Liver (tissue), 9 donors: ENCODE measurements around the gene MYOD1. TPM values are rescaled to one million over a fixed set of nuclear protein-coding genes. Genes with fewer than 3 reads are reported as not detected.

Source experiments
- DNase-seq: peaks from one replicate; pipeline ENCODE4 v3.0.0-alpha.2; 2017; ENCODE audit warnings: low spot score
- H3K27ac ChIP-seq, 2 donors: one replicate each; pipeline ENCODE4 v1.7.0; 2013; ENCODE audit warnings: inconsistent platforms in 2 of 2, low read length in 2 of 2, control low read depth in 1 of 2, low read depth in 1 of 2, mild to moderate bottlenecking in 1 of 2
- H3K27me3 ChIP-seq, 4 donors: one replicate each; pipeline versions ENCODE4 v1.6.1 to v1.7.0; 2013; ENCODE audit warnings: low read length in 3 of 4, inconsistent platforms in 1 of 4, mild to moderate bottlenecking in 1 of 4, moderate library complexity in 1 of 4; ENCODE audit not compliant: control insufficient read depth in 4 of 4, insufficient read depth in 4 of 4
- H3K36me3 ChIP-seq, 4 donors: one replicate each; pipeline versions ENCODE4 v1.6.1 to v1.7.0; 2013; ENCODE audit warnings: low read length in 3 of 4, mild to moderate bottlenecking in 3 of 4, low read depth in 1 of 4, moderate library complexity in 1 of 4; ENCODE audit not compliant: control insufficient read depth in 4 of 4, insufficient read depth in 3 of 4
- H3K4me1 ChIP-seq, 4 donors: one replicate each; pipeline versions ENCODE4 v1.6.1 to v1.7.0; 2013; ENCODE audit warnings: low read length in 3 of 4, mild to moderate bottlenecking in 3 of 4, moderate library complexity in 1 of 4; ENCODE audit not compliant: control insufficient read depth in 4 of 4, insufficient read depth in 4 of 4
- H3K4me3 ChIP-seq, 3 donors: one replicate each; pipeline versions ENCODE4 v1.6.1 to v1.7.0; 2013; ENCODE audit warnings: low read length in 3 of 3, control low read depth in 1 of 3, low read depth in 1 of 3, mild to moderate bottlenecking in 1 of 3
- H3K9ac ChIP-seq, 2 donors: one replicate each; pipeline ENCODE4 v1.7.0; 2013; ENCODE audit warnings: low read length in 2 of 2, mild to moderate bottlenecking in 2 of 2, moderate library complexity in 2 of 2, control low read depth in 1 of 2, low read depth in 1 of 2
- H3K9me3 ChIP-seq, 4 donors: one replicate each; pipeline versions ENCODE4 v1.6.1 to v1.7.0; 2013; ENCODE audit warnings: low read length in 3 of 4; ENCODE audit not compliant: control insufficient read depth in 4 of 4
- ATF3 ChIP-seq: IDR thresholded peaks from 2 replicates; pipeline ENCODE4 v1.6.1; 2016; ENCODE audit warnings: antibody characterized with exemption
- CTCF ChIP-seq: fragments of 150-350 bp; IDR thresholded peaks from 2 replicates; pipeline ENCODE4 v1.5.1; 2017; ENCODE audit warnings: improper control_type of control experiment, low read depth, low read length; ENCODE audit not compliant: missing input control
- EGR1 ChIP-seq, 2 donors: IDR thresholded peaks; 2 replicates each; pipeline ENCODE4 v1.6.1; 2016 to 2018; ENCODE audit warnings: antibody characterized with exemption in 2 of 2, low read depth in 2 of 2
- FOXA1 ChIP-seq: IDR thresholded peaks from 2 replicates; pipeline ENCODE4 v1.6.1; 2016; ENCODE audit warnings: antibody characterized with exemption
- FOXA2 ChIP-seq: IDR thresholded peaks from 2 replicates; pipeline ENCODE4 v1.6.1; 2016; ENCODE audit warnings: antibody characterized with exemption
- GABPA ChIP-seq, 2 donors: IDR thresholded peaks in 1 of 2; conservative IDR thresholded peaks in 1 of 2; 2 replicates each; pipeline ENCODE4 v1.6.1; 2016; ENCODE audit warnings: antibody characterized with exemption in 2 of 2, mild to moderate bottlenecking in 1 of 2, moderate library complexity in 1 of 2
- HNF4A ChIP-seq, 2 donors: conservative IDR thresholded peaks; 2 replicates each; pipeline ENCODE4 v1.6.1; 2016; ENCODE audit warnings: antibody characterized with exemption in 2 of 2, mild to moderate bottlenecking in 2 of 2
- HNF4G ChIP-seq: IDR thresholded peaks from 2 replicates; pipeline ENCODE4 v1.6.1; 2016; ENCODE audit warnings: antibody characterized with exemption
- JUND ChIP-seq, 2 donors: IDR thresholded peaks; 2 replicates each; pipeline ENCODE4 v1.6.1; 2016; ENCODE audit warnings: antibody characterized with exemption in 2 of 2
- MAX ChIP-seq: IDR thresholded peaks from 2 replicates; pipeline ENCODE4 v1.6.1; 2016; ENCODE audit warnings: antibody characterized with exemption
- NR2F2 ChIP-seq: IDR thresholded peaks from 2 replicates; pipeline ENCODE4 v1.6.1; 2016; ENCODE audit warnings: antibody characterized with exemption
- REST ChIP-seq: IDR thresholded peaks from 2 replicates; pipeline ENCODE4 v1.6.1; 2016; ENCODE audit warnings: antibody characterized with exemption, mild to moderate bottlenecking
- RXRA ChIP-seq, 2 donors: IDR thresholded peaks; 2 replicates each; pipeline ENCODE4 v1.6.1; 2017 to 2018; ENCODE audit warnings: antibody characterized with exemption in 2 of 2, mild to moderate bottlenecking in 1 of 2
- SP1 ChIP-seq: IDR thresholded peaks from 2 replicates; pipeline ENCODE4 v1.6.1; 2018; ENCODE audit warnings: antibody characterized with exemption, mild to moderate bottlenecking
- YY1 ChIP-seq: IDR thresholded peaks from 2 replicates; pipeline ENCODE4 v1.6.1; 2016; ENCODE audit warnings: antibody characterized with exemption, mild to moderate bottlenecking
- ZBTB33 ChIP-seq: IDR thresholded peaks from 2 replicates; pipeline ENCODE4 v1.6.1; 2016; ENCODE audit warnings: antibody characterized with exemption
- WGBS: extraction: QIAGEN DNeasy Blood & Tissue Kit; methylation state at CpG from one replicate; pipeline ENCODE4 v1.1.7; 2013; 5-methylcytosine and 5-hydroxymethylcytosine counted together
- polyA plus RNA-seq, 2 donors: library from polyadenylated mRNA; stranded (reverse) in 1 of 2; unstranded in 1 of 2; fragments of 200-250 nt in 1 of 2; fragments of >200 nt in 1 of 2; fragmentation: Nextera tagmentation in 1 of 2; extraction: Ambion mirVana in 1 of 2; gene quantifications; one replicate each; pipeline versions ENCODE4 v1.2.1 to v1.2.3, GENCODE V29; 2013 to 2015
- total RNA-seq, 2 donors: library from RNA; depleted of rRNA; stranded (reverse); fragments of >200 nt; gene quantifications; one replicate each; pipeline ENCODE4 v1.2.3, GENCODE V29; 2014
- donor health status: healthy.
- donor health status: healthy.
- donor health status: healthy.
- donor health status: healthy.
- donor health status: healthy.

MYOD1 gene
- total and polyA plus RNA-seq, 4 donors: not detected

- no peak for TF ChIP-seq ZBTB33
- TF ChIP-seq SP1: no peak
- TF ChIP-seq YY1: no peak
Measured at GRCh38 chr11:17753153-17753552, 33.8 kb downstream of the MYOD1 start (continued).

GRCh38 chr11:17753641-17754040 lies 34.3 kb downstream of the MYOD1 start:
- TF ChIP-seq HNF4G (no peak), EGR1 (IDR thresholded peaks at IDR 0.05; ENCODE audit: low read depth in 2 of 2) (no peak), JUND (IDR thresholded peaks at IDR 0.05) (no peak)
- no peaks in the 10 kb centered on the region for H3K9me3 ChIP-seq
- no peaks in the 10 kb centered on the region for H3K27me3 ChIP-seq
- DNase-seq: no peak
- H3K27ac ChIP-seq: no peak overlapping the region
- WGBS: 92% methylated on average over 10 of the region's 10 CpGs
- H3K4me1 ChIP-seq: peaks cover 1 to 22% (median 19%) of the 10 kb centered on the region in 4 donors
- H3K4me3 ChIP-seq: no peak overlapping the region
- no peaks in the 10 kb centered on the region for H3K36me3 ChIP-seq
- H3K9ac ChIP-seq: no peak overlapping the region

- no peaks in the 10 kb centered on the region for H3K9me3 ChIP-seq
- H3K4me1 ChIP-seq: peaks cover 0 to 14% (median 11%) of the 10 kb centered on the region in 4 donors
- H3K27ac ChIP-seq: no peak overlapping the region
- DNase-seq: no peak
- no peaks in the 10 kb centered on the region for H3K36me3 ChIP-seq
- TF ChIP-seq MAX: no peak
- TF ChIP-seq FOXA1: no peak
- TF ChIP-seq YY1: no peak
- no peak for TF ChIP-seq ATF3
- TF ChIP-seq RXRA (IDR thresholded peaks at IDR 0.05): no peak
- TF ChIP-seq FOXA2: no peak
- TF ChIP-seq JUND (IDR thresholded peaks at IDR 0.05): no peak
- no peak for TF ChIP-seq HNF4A (conservative IDR thresholded peaks at IDR 0.05)
- no peak for TF ChIP-seq CTCF
- TF ChIP-seq REST: no peak
- no peak for TF ChIP-seq NR2F2
- no peak for TF ChIP-seq GABPA (IDR thresholded peaks at IDR 0.05 in 1 of 2, conservative IDR thresholded peaks at IDR 0.05 in 1 of 2)
- no peak overlapping the region for H3K9ac ChIP-seq
- WGBS: 87% methylated on average over 3 of the region's 3 CpGs
- H3K27me3 ChIP-seq: no peaks in the 10 kb centered on the region
- H3K4me3 ChIP-seq: no peak overlapping the region
Measured at GRCh38 chr11:17755891-17756290, 36.5 kb downstream of the MYOD1 start.
